Keratinocyte (primary cell): ENCODE results near the gene ORAI3. TPM values are rescaled to one million over a fixed set of nuclear protein-coding genes. Genes with fewer than 3 reads are reported as not detected.

Experiments
- DNase-seq: peaks from one replicate; pipeline ENCODE4 v3.0.0-alpha.2; 2011; ENCODE audit warnings: low read depth, missing footprints, low spot score
- FAIRE-seq: peaks from 2 replicates; lab custom pipeline; 2011; peaks lifted over from hg19 to GRCh38; lab: Jason Lieb, UNC
- H2AFZ ChIP-seq: 2 replicates; pipeline ENCODE4 v1.6.0; 2012; ENCODE audit warnings: low read length, control low read depth, inconsistent platforms; ENCODE audit not compliant: control insufficient read depth
- H3K27ac ChIP-seq: 2 replicates; pipeline ENCODE4 v1.5.1; 2011; ENCODE audit warnings: low read length; ENCODE audit not compliant: control insufficient read depth, insufficient read depth
- H3K27me3 ChIP-seq: 3 replicates; pipeline ENCODE4 v1.6.0; 2011; ENCODE audit warnings: low read length; ENCODE audit not compliant: control insufficient read depth, insufficient read depth; ENCODE audit errors: extremely low read depth
- H3K36me3 ChIP-seq, 2 experiments: 2 replicates in 1 of 2; 3 replicates in 1 of 2; pipeline ENCODE4 v1.5.1; 2011; ENCODE audit warnings: low read length in 2 of 2, mild to moderate bottlenecking in 1 of 2; ENCODE audit not compliant: control insufficient read depth in 2 of 2, insufficient read depth in 2 of 2; ENCODE audit errors: extremely low read depth in 1 of 2
- H3K4me1 ChIP-seq: 3 replicates; pipeline ENCODE4 v1.5.1; 2011; ENCODE audit warnings: low read length; ENCODE audit not compliant: control insufficient read depth, insufficient read depth; ENCODE audit errors: extremely low read depth
- H3K4me2 ChIP-seq: 3 replicates; pipeline ENCODE4 v1.6.0; 2011; ENCODE audit warnings: low read depth, low read length; ENCODE audit not compliant: control insufficient read depth, insufficient read depth; ENCODE audit errors: extremely low read depth
- H3K4me3 ChIP-seq, 3 experiments: fragments of 200-600 bp in 1 of 3; sonication (generic) in 1 of 3; 2 replicates in 2 of 3; 3 replicates in 1 of 3; pipeline ENCODE4 v1.5.1; 2011 to 2016; ENCODE audit warnings: low read length in 3 of 3, mild to moderate bottlenecking in 3 of 3, control low read depth in 2 of 3, inconsistent platforms in 1 of 3, low read depth in 1 of 3, mixed read lengths in 1 of 3, mixed run types in 1 of 3, moderate library complexity in 1 of 3; ENCODE audit not compliant: control insufficient read depth in 2 of 3, insufficient read depth in 2 of 3; ENCODE audit errors: extremely low read depth in 1 of 3
- H3K79me2 ChIP-seq: 2 replicates; pipeline ENCODE4 v1.6.0; 2012; ENCODE audit warnings: low read length; ENCODE audit not compliant: control insufficient read depth, insufficient read depth
- H3K9ac ChIP-seq: 3 replicates; pipeline ENCODE4 v1.6.0; 2011; ENCODE audit warnings: low read length; ENCODE audit not compliant: control insufficient read depth, insufficient read depth; ENCODE audit errors: extremely low read depth
- H3K9me1 ChIP-seq: 3 replicates; pipeline ENCODE4 v1.6.0; 2011; ENCODE audit warnings: low read length; ENCODE audit not compliant: control insufficient read depth, insufficient read depth; ENCODE audit errors: extremely low read depth
- H3K9me3 ChIP-seq: 2 replicates; pipeline ENCODE4 v1.5.1; 2012; ENCODE audit warnings: low read depth, low read length; ENCODE audit not compliant: control insufficient read depth
- H4K20me1 ChIP-seq: 3 replicates; pipeline ENCODE4 v1.6.0; 2011; ENCODE audit warnings: low read length; ENCODE audit not compliant: control insufficient read depth, insufficient read depth; ENCODE audit errors: extremely low read depth
- CTCF ChIP-seq, 3 experiments: IDR thresholded peaks in 1 of 3; conservative IDR thresholded peaks in 1 of 3; optimal IDR thresholded peaks in 1 of 3; 2 replicates in 2 of 3; 3 replicates in 1 of 3; pipeline versions ENCODE3 to v1.5.1; 2011; ENCODE audit warnings: low read length in 3 of 3, mild to moderate bottlenecking in 3 of 3, moderate library complexity in 2 of 3, control low read depth in 1 of 3, inconsistent platforms in 1 of 3; ENCODE audit not compliant: insufficient read depth in 2 of 3; ENCODE audit errors: extremely low read depth in 1 of 3
- EZH2 ChIP-seq: IDR thresholded peaks from one replicate; pipeline ENCODE4 v1.6.1; 2012; ENCODE audit warnings: inconsistent platforms, mild to moderate bottlenecking, low read length, moderate library complexity
- dilution Hi-C: fragments of 300-500 bp; cut with MboI; formaldehyde crosslinking; loops from one replicate; pipeline ENCODE4 v1.7.0; 2020; ENCODE audit warnings: low sequenced_read_pairs; ENCODE audit not compliant: extremely low pct_ligation_motif_present
- polyA plus RNA-seq, 5 experiments: library from polyadenylated mRNA; depleted of rRNA in 3 of 5; stranded (reverse) in 3 of 5; stranded (forward) in 1 of 5; unstranded in 1 of 5; fragments of >200 nt; gene quantifications; 1 replicate in 1 of 5; 2 replicates in 3 of 5; 3 replicates in 1 of 5; pipeline versions ENCODE4 v1.2.1 to v1.2.3, GENCODE V29; 2011 to 2012; ENCODE audit warnings: missing spikeins in 2 of 5, low read depth in 1 of 5, low replicate concordance in 1 of 5

ORAI3 gene
- polyA plus RNA-seq, 1 donor (not counting 4 experiments of a cell fraction or from before 2014, with no cell fraction given): 8.1 TPM

- dilution Hi-C loops: no loop called here
- Histone ChIP-seq H4K20me1 (no peaks in the 10 kb centered on the region), H3K27ac (no peak overlapping the region), H3K4me3 (no peak overlapping the region), H3K4me1 (peaks cover 18% of the 10 kb centered on the region), H3K79me2 (no peaks in the 10 kb centered on the region), H2AFZ (no peak overlapping the region), H3K36me3 (no peaks in the 10 kb centered on the region), H3K27me3 (no peaks in the 10 kb centered on the region), H3K9me1 (no peaks in the 10 kb centered on the region), H3K9me3 (no peaks in the 10 kb centered on the region), H3K9ac (no peak overlapping the region), H3K4me2 (no peak overlapping the region)
- no peak for FAIRE-seq
- TF ChIP-seq CTCF (optimal IDR thresholded peaks at IDR 0.05 in 1 of 3, IDR thresholded peaks at IDR 0.05 in 1 of 3, conservative IDR thresholded peaks at IDR 0.05 in 1 of 3; ENCODE audit: extremely low read depth in 1 of 3, insufficient read depth in 2 of 3, low read length in 3 of 3) (no peak), EZH2 (no peak)
- no peak for DNase-seq
These were observed 41.8 kb upstream of the ORAI3 start for GRCh38 chr16:30907064-30907463.

- DNase-seq (peak; percentile 44), FAIRE-seq (peak; percentile 65)
- Histone ChIP-seq H3K27me3 (no peaks in the 10 kb centered on the region), H3K9ac (no peak overlapping the region), H3K27ac (no peak overlapping the region), H3K9me3 (no peaks in the 10 kb centered on the region), H3K4me3 (no peak overlapping the region), H3K4me1 (peaks cover 13% of the 10 kb centered on the region), H3K9me1 (no peaks in the 10 kb centered on the region), H4K20me1 (no peaks in the 10 kb centered on the region), H3K4me2 (no peak overlapping the region), H2AFZ (no peak overlapping the region), H3K79me2 (no peaks in the 10 kb centered on the region), H3K36me3 (no peaks in the 10 kb centered on the region)
- TF ChIP-seq EZH2: no peak
- dilution Hi-C loops: no loop called here
These were observed 38.3 kb upstream of the ORAI3 start for GRCh38 chr16:30910427-30911029.
